GM12873 (cell line): ENCODE results near the gene TRIO.

Experiments
- TF ChIP-seq, protein P1 (sequence below): IDR thresholded peaks from 2 replicates; pipeline ENCODE4 v1.5.1; 2012; ENCODE audit warnings: low read depth, mild to moderate bottlenecking, moderate library complexity, low read length, control low read depth; ENCODE audit not compliant: insufficient read depth; ENCODE audit errors: missing control alignments

TRIO gene

GRCh38 chr5:14407746-14408175 lies 264.6 kb downstream of the TRIO start:
- TF ChIP-seq, protein P1, sequence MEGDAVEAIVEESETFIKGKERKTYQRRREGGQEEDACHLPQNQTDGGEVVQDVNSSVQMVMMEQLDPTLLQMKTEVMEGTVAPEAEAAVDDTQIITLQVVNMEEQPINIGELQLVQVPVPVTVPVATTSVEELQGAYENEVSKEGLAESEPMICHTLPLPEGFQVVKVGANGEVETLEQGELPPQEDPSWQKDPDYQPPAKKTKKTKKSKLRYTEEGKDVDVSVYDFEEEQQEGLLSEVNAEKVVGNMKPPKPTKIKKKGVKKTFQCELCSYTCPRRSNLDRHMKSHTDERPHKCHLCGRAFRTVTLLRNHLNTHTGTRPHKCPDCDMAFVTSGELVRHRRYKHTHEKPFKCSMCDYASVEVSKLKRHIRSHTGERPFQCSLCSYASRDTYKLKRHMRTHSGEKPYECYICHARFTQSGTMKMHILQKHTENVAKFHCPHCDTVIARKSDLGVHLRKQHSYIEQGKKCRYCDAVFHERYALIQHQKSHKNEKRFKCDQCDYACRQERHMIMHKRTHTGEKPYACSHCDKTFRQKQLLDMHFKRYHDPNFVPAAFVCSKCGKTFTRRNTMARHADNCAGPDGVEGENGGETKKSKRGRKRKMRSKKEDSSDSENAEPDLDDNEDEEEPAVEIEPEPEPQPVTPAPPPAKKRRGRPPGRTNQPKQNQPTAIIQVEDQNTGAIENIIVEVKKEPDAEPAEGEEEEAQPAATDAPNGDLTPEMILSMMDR = no peak

DNA sequence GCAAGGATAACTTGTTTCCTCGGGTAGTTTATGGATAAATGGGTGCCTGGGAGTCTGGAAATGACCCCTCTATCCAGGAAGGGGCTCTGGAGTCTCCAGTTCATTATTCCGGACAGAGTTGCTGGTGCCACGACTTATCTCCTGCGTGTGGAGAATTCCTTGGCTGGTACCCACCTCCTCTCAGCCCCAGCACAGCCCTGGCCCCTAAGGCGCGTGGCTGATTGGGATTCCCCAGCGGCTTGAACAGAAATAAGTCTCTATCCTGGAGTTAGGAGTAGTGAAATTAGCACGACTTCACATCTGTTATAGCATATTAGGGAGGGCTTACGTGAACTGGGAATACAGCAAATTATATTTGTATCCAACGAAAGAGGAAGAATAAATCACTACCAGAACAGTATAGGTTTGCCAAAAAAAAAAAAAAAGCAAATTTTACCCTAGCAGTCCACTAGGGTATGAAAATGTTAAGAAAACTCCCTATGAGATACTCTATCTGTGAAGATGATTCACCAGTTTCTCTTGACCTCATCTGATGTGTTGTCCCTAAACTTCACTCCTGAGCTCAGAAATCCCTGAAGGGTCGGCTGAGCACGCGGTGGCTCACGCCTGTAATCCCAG lies 265.9 kb downstream of the TRIO start:
- TF ChIP-seq, protein P1 = no peak

GRCh38 chr5:14410068-14410393 lies 266.9 kb downstream of the TRIO start:
- TF ChIP-seq, protein P1 = no peak

DNA sequence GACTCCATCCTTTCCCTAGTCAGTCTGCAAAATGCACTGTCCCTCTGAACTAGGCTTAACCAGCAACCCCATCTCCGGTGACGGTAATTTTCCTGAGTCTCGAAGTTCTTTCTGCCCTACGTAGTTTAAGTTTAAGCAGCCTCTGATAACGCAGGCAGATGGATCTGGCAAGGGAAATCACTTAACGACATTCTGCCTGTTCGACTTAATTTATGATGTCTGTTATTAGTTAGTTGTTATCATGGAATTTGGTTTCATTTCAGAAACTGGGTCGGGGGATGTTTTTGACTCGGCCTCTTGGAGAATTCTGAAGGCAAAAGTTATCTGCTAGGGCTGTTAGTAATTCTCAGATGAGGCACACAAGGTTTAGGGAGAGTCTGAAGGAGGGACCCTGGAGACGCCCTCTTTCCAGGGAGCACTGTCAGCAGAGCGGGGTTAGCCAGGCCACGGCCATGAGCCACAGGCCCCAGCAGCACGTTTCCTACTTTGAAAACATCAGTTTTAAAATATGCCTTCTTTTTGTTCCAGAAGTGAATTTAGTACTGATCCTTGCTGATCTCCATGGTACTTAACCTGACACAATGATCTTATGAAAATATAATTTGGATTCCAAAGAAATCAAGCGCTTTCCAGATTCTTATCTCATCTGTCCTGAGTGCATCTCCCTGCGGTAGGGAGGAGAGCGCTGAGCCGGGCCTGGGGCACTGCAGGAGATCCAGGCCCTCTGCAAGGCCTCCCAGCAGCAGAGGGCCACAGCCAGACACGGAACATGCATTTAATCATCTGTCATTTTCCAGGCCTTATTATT lies 267.5 kb downstream of the TRIO start:
- TF ChIP-seq, protein P1 = no peak

GRCh38 chr5:14411216-14411615 lies 268.1 kb downstream of the TRIO start:
- TF ChIP-seq, protein P1 = no peak

DNA sequence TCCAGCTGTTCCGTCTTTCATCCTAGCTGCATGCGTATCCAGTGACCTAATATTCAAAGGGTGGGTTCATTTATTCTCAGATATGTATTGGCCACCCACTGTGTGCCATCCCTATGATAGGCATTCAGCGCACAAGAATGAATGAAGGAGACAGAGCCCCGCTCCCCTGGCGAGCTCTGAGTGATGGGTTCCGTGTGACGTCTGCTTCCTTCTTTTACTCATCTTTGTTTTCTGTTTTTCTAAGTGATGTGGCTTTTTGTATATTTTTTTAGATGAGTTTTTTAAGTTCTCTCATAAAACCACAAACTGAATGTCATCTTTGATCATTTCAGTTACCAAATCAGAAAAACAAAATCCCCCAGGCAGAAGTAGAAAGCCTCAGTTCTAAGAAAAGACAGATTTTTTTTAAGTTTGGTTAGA lies 270.2 kb downstream of the TRIO start:
- TF ChIP-seq, protein P1 = no peak

GRCh38 chr5:14414007-14414406 lies 270.9 kb downstream of the TRIO start:
- TF ChIP-seq, protein P1 = no peak
